Prostate gland (tissue), 2 donors: ENCODE results near the gene SV2B.

ENCODE experiments used
- POLR2A ChIP-seq: fragments of 450-650 bp; IDR thresholded peaks from one replicate; pipeline ENCODE4 v1.6.1; 2016; ENCODE audit warnings: antibody characterized with exemption, mild to moderate bottlenecking
- POLR2AphosphoS5 ChIP-seq: sonication (generic); formaldehyde crosslinking; IDR thresholded peaks from one replicate; pipeline ENCODE4 v1.6.1; 2017; ENCODE audit warnings: antibody characterized with exemption
- TF ChIP-seq, protein P1 (sequence below), 4 experiments: fragments of 200-600 bp in 2 of 4; fragments of 450-650 bp in 2 of 4; sonication (generic) in 2 of 4; IDR thresholded peaks; 1 replicate in 3 of 4; 2 replicates in 1 of 4; pipeline ENCODE4 v1.5.1; 2016 to 2019; ENCODE audit warnings: antibody characterized with exemption in 4 of 4, mild to moderate bottlenecking in 2 of 4, moderate library complexity in 2 of 4

DNA sequence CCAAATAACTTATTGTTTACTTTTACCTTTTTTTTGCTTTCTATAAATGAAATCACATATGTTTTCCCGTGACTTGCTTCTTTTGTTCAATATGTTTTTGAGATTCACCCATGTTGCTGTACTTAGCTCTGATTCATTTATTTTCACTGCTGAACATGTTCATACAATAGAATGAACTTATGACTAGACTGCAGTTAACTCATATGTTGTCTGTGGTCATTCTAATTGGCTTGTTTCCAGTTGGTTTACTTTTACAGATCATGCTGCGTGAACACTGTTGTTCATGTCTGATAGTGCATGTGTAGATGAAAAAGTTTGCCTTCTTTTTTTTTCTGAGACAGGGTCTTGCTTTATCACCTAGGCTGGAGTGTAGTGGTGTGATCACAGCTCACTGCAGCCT lies 31.6 kb upstream of the SV2B start:
- TF ChIP-seq POLR2A (no peak), POLR2AphosphoS5 (no peak)
- TF ChIP-seq, protein P1, sequence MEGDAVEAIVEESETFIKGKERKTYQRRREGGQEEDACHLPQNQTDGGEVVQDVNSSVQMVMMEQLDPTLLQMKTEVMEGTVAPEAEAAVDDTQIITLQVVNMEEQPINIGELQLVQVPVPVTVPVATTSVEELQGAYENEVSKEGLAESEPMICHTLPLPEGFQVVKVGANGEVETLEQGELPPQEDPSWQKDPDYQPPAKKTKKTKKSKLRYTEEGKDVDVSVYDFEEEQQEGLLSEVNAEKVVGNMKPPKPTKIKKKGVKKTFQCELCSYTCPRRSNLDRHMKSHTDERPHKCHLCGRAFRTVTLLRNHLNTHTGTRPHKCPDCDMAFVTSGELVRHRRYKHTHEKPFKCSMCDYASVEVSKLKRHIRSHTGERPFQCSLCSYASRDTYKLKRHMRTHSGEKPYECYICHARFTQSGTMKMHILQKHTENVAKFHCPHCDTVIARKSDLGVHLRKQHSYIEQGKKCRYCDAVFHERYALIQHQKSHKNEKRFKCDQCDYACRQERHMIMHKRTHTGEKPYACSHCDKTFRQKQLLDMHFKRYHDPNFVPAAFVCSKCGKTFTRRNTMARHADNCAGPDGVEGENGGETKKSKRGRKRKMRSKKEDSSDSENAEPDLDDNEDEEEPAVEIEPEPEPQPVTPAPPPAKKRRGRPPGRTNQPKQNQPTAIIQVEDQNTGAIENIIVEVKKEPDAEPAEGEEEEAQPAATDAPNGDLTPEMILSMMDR (IDR thresholded peaks at IDR 0.05): no peak
